GM19043 (cell line): Measurements from ENCODE around the gene KIF4A.

ENCODE experiments used
- ATAC-seq: cut with Tn5 transposase; IDR thresholded peaks from one replicate; pipeline ENCODE4 v1.9.1; 2021; ENCODE audit warnings: low read depth; ENCODE audit not compliant: unreplicated experiment

Gene KIF4A

DNA sequence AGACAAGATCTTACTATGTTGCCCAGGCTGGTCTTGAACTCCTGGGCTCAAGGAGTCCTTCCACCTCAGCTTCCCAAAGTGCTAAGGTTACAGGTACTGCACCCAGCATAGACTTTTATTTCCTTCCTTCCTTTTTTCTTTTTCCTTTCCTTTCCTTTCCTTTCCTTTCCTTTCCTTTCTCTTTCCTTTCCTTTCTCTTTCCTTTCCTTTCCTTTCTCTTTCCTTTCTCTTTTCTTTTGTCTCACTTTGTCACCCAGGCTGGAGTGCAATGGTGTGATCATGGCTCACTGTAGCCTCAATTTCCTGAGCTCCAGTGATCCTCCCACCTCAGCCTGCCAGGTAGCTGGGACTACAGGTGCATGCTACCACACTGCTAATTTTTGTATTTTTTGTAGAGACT lies 174.1 kb downstream of the KIF4A start:
- no peak for ATAC-seq

DNA sequence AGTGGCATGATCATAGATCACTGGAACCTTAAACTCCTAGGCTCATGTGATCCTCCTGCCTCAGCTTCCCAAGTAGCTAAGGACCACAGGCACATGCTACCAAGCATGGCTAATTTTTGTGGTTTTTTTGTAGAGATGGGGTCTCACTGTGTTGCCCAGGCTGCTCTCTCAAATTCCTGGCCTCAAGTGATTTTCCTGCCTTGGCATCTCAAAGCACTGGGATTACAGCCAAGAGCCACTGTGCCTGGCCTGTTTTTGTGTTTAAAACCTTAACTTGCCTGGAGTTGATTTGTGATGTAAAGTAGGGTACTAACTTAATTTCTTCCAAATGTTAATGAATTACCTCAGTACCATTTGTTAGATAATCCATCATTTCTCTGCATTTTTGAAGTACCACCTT lies 177.1 kb downstream of the KIF4A start:
- no peak for ATAC-seq

DNA sequence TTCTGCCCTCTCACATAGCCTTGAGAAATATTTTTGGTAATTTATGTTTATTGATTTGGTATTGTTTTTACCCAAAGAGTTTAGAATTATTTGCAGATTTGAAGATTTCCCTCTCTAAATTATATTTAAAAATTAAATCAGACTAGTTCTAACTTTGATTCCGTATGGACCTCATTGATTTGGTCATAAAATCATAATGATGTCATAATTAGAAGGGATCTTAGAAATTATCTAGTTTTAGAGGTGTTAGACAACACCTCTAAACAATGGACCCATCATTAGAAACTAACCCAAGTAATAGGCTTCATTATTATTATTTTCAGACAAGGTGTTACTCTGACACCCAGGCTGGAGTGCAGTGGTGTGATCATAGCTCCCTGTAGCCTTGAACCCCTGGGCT lies 178.8 kb downstream of the KIF4A start:
- no peak for ATAC-seq
